ENCODE measurements around the gene SIGLECL1.

The SIGLECL1 gene

GRCh38 chr19:51297406-51297805, 46.5 kb downstream of the SIGLECL1 start:
- no peak for DNase-seq

GRCh38 chr19:51301266-51301665, 50.4 kb downstream of the SIGLECL1 start:
- DNase-seq = no peak

GRCh38 chr19:51305479-51305878, 54.6 kb downstream of the SIGLECL1 start:
- DNase-seq = no peak

DNA sequence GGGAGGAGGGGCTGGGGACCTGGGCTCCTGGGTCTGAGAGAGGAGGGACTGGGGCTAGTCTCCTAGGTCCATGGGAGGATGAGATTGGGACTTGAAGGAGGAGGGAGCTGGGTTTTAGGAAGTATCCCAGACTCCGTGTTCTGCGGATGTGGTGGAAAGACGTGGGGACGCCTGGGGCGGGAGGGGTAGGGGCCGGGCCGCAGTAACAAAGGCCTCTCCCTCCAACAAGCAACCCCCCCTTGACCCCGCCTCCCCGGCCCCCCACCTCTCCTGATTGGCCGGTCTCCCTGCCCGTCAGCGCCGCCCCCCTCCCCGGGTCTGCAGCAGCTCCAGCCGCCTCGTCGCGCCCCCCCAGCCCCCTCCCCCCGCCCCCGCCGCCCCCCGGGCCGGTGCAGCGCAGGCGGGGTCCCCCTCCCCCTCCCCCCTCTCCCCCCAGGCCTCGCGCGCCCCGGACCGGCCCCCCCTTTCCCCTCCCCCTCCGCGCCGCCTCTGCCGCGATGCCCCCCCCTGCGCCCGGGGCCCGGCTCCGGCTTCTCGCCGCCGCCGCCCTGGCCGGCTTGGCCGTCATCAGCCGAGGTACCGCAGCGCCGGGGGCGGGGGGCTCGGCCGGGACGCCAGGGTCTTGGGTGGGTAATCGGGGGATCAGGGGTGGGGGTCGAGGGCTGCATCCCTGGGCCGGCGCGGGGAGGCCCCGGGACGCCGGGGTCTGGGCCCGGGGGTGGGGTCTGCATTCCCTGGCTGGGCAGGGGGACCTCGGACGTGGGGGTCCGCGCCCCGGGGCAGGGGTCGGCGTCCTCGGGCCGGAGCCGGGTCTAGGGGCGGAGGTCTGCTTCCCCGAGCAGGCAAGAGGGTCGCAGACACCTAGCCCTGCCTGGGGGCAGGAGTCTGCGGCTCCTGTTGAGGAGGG, 60.7 kb downstream of the SIGLECL1 start, which contains the start of gene IGLON5:
TSS of gene IGLON5 (plus strand) at position 294 of the 907 bp plus-strand sequence. CDS start at position 498, 204 bp downstream.
- no peak for DNase-seq

DNA sequence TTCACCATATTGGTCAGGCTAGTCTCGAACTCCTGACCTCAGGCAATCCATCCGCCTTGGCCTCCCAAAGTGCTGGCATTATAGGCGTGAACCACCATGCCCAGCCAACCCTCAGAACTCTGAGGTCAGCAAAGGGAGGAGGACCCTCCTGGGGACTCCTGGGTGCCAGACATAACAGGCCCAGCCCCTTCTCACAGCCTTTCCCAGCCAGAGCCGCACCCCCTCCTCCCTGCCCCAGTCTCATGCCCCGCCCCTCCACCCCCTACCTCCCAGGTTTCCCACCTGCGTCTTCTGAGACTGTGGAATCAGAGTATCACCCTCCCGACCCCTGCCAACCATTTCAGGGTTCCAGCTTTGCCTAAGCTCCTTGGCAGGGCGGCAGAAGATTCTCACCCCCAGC, 65.8 kb downstream of the SIGLECL1 start:
- DNase-seq = no peak

DNA sequence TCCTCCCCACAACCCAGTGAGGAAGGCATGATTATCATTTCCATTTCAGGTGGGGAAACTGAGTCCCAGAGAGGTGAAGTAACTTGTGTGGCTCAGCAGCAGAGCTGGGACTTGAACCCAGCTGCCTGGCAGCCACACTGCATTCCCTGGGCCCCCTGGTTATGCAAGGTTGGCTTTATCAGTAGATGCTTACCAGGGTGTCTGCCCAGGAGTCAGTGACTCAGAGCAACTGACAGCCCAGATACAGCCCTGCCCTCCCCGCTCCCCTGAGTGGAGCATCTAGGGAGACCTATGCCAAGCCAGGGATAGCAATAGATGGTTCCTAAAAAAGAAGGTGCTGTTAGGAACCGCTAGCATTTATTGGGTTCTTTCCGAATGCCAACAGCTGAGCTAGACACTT, 66.5 kb downstream of the SIGLECL1 start:
- no peak for DNase-seq

GRCh38 chr19:51317968-51318367, 67.1 kb downstream of the SIGLECL1 start:
- DNase-seq = no peak

Measured in activated gamma-delta T cell treated with Interleukin-2 at 50 U/mL for 16 hours (primary cell).